Measurements from ENCODE around the gene QSOX1. TPM values are rescaled to one million over a fixed set of nuclear protein-coding genes. Genes with fewer than 3 reads are reported as not detected.

The QSOX1 gene
- total and polyA plus RNA-seq, 2 donors (not counting 3 experiments of a cell fraction or from before 2014, with no cell fraction given) = 256 to 415 TPM

DNA sequence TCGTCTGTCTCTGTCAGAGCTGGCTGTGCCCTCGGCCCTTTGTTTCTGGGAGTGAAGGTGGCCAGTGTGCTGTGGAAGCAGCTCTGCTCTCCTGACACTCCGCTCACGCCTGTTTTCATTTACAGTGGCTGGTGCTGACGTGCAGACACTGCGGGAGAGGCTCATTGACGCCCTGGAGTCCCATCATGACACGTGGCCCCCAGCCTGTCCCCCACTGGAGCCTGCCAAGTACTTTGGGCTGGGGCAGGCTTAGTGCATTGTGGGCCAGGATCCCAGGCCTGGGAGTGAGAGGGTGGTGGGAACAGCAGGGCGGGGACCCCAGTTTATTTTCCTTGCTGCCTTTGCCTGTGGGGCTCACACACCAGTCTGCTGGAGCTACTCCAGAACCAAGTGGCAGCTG is 21.1 kb downstream of the QSOX1 start:
- Histone ChIP-seq H4K20me1 (replicated peaks; ENCODE audit: control insufficient read depth, extremely low read depth, insufficient read depth, low read length) (no peaks in the 10 kb centered on the region), H3K9me3 (replicated peaks; ENCODE audit: control insufficient read depth, insufficient read depth, low read length) (no peaks in the 10 kb centered on the region), H3K79me2 (ENCODE audit: control insufficient read depth, insufficient read depth, low read length) (no peaks in the 10 kb centered on the region), H3K4me3 (replicated peaks in 1 of 3; ENCODE audit: insufficient read depth in 1 of 3, low read depth in 1 of 3, low read length in 3 of 3) (no peak overlapping the region), H3K4me1 (ENCODE audit: control insufficient read depth, extremely low read depth, insufficient read depth, low read length) (no peaks in the 10 kb centered on the region), H3K27ac (ENCODE audit: insufficient read depth, low read depth, low read length) (no peak overlapping the region), H3K4me2 (ENCODE audit: insufficient read depth, low read length) (no peak overlapping the region), H3K36me3 (ENCODE audit: control insufficient read depth in 2 of 2, extremely low read depth in 1 of 2, insufficient read depth in 2 of 2, low read length in 2 of 2) (peaks cover 4 to 6% of the 10 kb centered on the region in 2 experiments), H2AFZ (ENCODE audit: low read depth, low read length) (no peak overlapping the region), H3K27me3 (ENCODE audit: control insufficient read depth in 2 of 2, insufficient read depth in 2 of 2, low read length in 2 of 2) (no peaks in the 10 kb centered on the region), H3K9me1 (replicated peaks; ENCODE audit: control insufficient read depth, extremely low read depth, insufficient read depth, low read length) (no peaks in the 10 kb centered on the region), H3K9ac (replicated peaks; ENCODE audit: extremely low read depth, insufficient read depth, low read length) (no peak overlapping the region)
- FAIRE-seq = no peak
- CTCF ChIA-PET = interaction anchor here (1.4 to 8.9 kb wide), 5 partner anchors 8 to 365 kb away, joined by 4 to 177 read pairs (median 29); no protein-coding TSS in a partner anchor
- DNase-seq (ENCODE audit: low read depth, low spot score) = no peak
- POLR2A ChIA-PET = no interaction called here
- intact Hi-C loops (cut with micrococcal nuclease) (no loop called here), dilution Hi-C loops (cut with MboI; ENCODE audit: extremely low pct_ligation_motif_present, low sequenced_read_pairs) (no loop called here)
- no TSS peak for BruUV-seq (replicated peaks)
- TF ChIP-seq POLR2AphosphoS5 (IDR thresholded peaks at IDR 0.05; ENCODE audit: insufficient read depth, low read depth, low read length) (no peak), GATA2 (IDR thresholded peaks at IDR 0.05; ENCODE audit: insufficient read depth, insufficient read length, low read depth, low read length) (no peak), FOS (IDR thresholded peaks at IDR 0.05; ENCODE audit: borderline replicate concordance, insufficient read depth, low read length) (no peak), EZH2 (IDR thresholded peaks at IDR 0.05; ENCODE audit: borderline replicate concordance, low read depth, low read length, severe bottlenecking) (no peak), POLR2A (IDR thresholded peaks at IDR 0.05; ENCODE audit: low read depth, low read length) (no peak)
- TF ChIP-seq, protein P1, sequence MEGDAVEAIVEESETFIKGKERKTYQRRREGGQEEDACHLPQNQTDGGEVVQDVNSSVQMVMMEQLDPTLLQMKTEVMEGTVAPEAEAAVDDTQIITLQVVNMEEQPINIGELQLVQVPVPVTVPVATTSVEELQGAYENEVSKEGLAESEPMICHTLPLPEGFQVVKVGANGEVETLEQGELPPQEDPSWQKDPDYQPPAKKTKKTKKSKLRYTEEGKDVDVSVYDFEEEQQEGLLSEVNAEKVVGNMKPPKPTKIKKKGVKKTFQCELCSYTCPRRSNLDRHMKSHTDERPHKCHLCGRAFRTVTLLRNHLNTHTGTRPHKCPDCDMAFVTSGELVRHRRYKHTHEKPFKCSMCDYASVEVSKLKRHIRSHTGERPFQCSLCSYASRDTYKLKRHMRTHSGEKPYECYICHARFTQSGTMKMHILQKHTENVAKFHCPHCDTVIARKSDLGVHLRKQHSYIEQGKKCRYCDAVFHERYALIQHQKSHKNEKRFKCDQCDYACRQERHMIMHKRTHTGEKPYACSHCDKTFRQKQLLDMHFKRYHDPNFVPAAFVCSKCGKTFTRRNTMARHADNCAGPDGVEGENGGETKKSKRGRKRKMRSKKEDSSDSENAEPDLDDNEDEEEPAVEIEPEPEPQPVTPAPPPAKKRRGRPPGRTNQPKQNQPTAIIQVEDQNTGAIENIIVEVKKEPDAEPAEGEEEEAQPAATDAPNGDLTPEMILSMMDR (IDR thresholded peaks at IDR 0.05; ENCODE audit: extremely low read depth in 1 of 2, insufficient read depth in 1 of 2, low read depth in 1 of 2, low read length in 2 of 2) = no peak

DNA sequence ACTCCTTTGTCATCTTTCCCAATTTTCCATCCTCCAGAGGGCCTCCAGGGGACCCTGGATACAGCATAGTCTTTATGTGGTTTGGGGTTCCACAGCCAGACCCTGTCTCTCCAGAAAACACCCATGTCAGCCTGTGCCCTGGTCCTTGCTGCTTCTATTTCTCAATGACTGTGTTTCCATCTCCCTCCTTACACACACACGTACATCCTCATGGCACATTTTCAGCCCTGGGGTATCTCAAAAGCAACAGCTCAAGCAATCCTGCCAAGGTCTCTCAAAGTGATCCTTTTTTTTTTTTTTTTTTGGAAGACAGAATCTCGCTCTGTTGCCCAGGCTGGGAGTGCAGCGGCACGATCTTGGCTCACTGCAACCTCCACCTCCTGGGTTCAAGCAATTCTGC is 22.3 kb downstream of the QSOX1 start:
- Histone ChIP-seq H3K79me2 (ENCODE audit: control insufficient read depth, insufficient read depth, low read length) (no peaks in the 10 kb centered on the region), H3K4me3 (replicated peaks in 1 of 3; ENCODE audit: insufficient read depth in 1 of 3, low read depth in 1 of 3, low read length in 3 of 3) (no peak overlapping the region), H3K27ac (ENCODE audit: insufficient read depth, low read depth, low read length) (no peak overlapping the region), H3K9me3 (replicated peaks; ENCODE audit: control insufficient read depth, insufficient read depth, low read length) (no peaks in the 10 kb centered on the region), H3K9ac (replicated peaks; ENCODE audit: extremely low read depth, insufficient read depth, low read length) (no peak overlapping the region), H3K36me3 (ENCODE audit: control insufficient read depth in 2 of 2, extremely low read depth in 1 of 2, insufficient read depth in 2 of 2, low read length in 2 of 2) (peaks cover 4 to 6% of the 10 kb centered on the region in 2 experiments), H3K4me1 (ENCODE audit: control insufficient read depth, extremely low read depth, insufficient read depth, low read length) (no peaks in the 10 kb centered on the region), H3K4me2 (ENCODE audit: insufficient read depth, low read length) (no peak overlapping the region), H4K20me1 (replicated peaks; ENCODE audit: control insufficient read depth, extremely low read depth, insufficient read depth, low read length) (no peaks in the 10 kb centered on the region), H3K9me1 (replicated peaks; ENCODE audit: control insufficient read depth, extremely low read depth, insufficient read depth, low read length) (no peaks in the 10 kb centered on the region), H3K27me3 (ENCODE audit: control insufficient read depth in 2 of 2, insufficient read depth in 2 of 2, low read length in 2 of 2) (no peaks in the 10 kb centered on the region), H2AFZ (ENCODE audit: low read depth, low read length) (no peak overlapping the region)
- TF ChIP-seq MYC (IDR thresholded peaks at IDR 0.05; ENCODE audit: low read depth, low read length) (no peak), POLR2AphosphoS5 (IDR thresholded peaks at IDR 0.05; ENCODE audit: insufficient read depth, low read depth, low read length) (no peak), POLR2A (IDR thresholded peaks at IDR 0.05; ENCODE audit: low read depth, low read length) (no peak), JUN (IDR thresholded peaks at IDR 0.05; ENCODE audit: borderline replicate concordance, insufficient read depth, insufficient read length, low read depth) (no peak), GATA2 (IDR thresholded peaks at IDR 0.05; ENCODE audit: insufficient read depth, insufficient read length, low read depth, low read length) (no peak), EZH2 (IDR thresholded peaks at IDR 0.05; ENCODE audit: borderline replicate concordance, low read depth, low read length, severe bottlenecking) (no peak), FOS (IDR thresholded peaks at IDR 0.05; ENCODE audit: borderline replicate concordance, insufficient read depth, low read length) (no peak)
- TF ChIP-seq, protein P2, sequence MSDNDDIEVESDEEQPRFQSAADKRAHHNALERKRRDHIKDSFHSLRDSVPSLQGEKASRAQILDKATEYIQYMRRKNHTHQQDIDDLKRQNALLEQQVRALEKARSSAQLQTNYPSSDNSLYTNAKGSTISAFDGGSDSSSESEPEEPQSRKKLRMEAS (IDR thresholded peaks at IDR 0.05; ENCODE audit: insufficient read depth, insufficient read length) = no peak
- TF ChIP-seq, protein P1 (IDR thresholded peaks at IDR 0.05; ENCODE audit: extremely low read depth in 1 of 2, insufficient read depth in 1 of 2, low read depth in 1 of 2, low read length in 2 of 2) = no peak
- BruUV-seq (replicated peaks) = no TSS peak
- ChIA-PET CTCF (interaction anchor here (1.8 to 8.9 kb wide), 4 partner anchors 9 to 367 kb away, joined by 7 to 177 read pairs (median 52); no protein-coding TSS in a partner anchor), POLR2A (no interaction called here)
- FAIRE-seq (no peak), DNase-seq (ENCODE audit: low read depth, low spot score) (no peak)
- intact Hi-C loops (cut with micrococcal nuclease) (no loop called here), dilution Hi-C loops (cut with MboI; ENCODE audit: extremely low pct_ligation_motif_present, low sequenced_read_pairs) (no loop called here)

Measured in endothelial cell of umbilical vein (primary cell).